H9 (cell line): Measurements from ENCODE around the gene BCL2L1. TPM values are rescaled to one million over a fixed set of nuclear protein-coding genes. Genes with fewer than 3 reads are reported as not detected.

Source experiments
- DNase-seq: peaks from one replicate; pipeline ENCODE4 v3.0.0-alpha.2; 2017
- H2AFZ ChIP-seq: one replicate; pipeline ENCODE4 v1.6.1; 2013; ENCODE audit warnings: mild to moderate bottlenecking, low read length, control low read depth, moderate library complexity
- H2AK5ac ChIP-seq: 2 replicates; pipeline ENCODE4 v1.6.1; 2013; ENCODE audit warnings: low read length, control low read depth, mixed read lengths; ENCODE audit not compliant: insufficient read length
- H2BK120ac ChIP-seq: one replicate; pipeline ENCODE4 v1.6.1; 2013; ENCODE audit warnings: low read depth, mild to moderate bottlenecking, low read length, control low read depth, inconsistent platforms; ENCODE audit not compliant: poor library complexity, severe bottlenecking
- H2BK12ac ChIP-seq: 2 replicates; pipeline ENCODE4 v1.6.1; 2013; ENCODE audit warnings: low read length, control low read depth, mixed read lengths, low read depth; ENCODE audit not compliant: insufficient read length
- H2BK15ac ChIP-seq: 2 replicates; pipeline ENCODE4 v1.6.1; 2013; ENCODE audit warnings: low read depth, low read length, control low read depth
- H2BK20ac ChIP-seq: one replicate; pipeline ENCODE4 v1.6.1; 2013; ENCODE audit warnings: low read depth, mild to moderate bottlenecking, low read length, control low read depth, inconsistent platforms; ENCODE audit not compliant: poor library complexity, severe bottlenecking
- H2BK5ac ChIP-seq: 2 replicates; pipeline ENCODE4 v1.6.1; 2013; ENCODE audit warnings: low read length, control low read depth, mixed read lengths; ENCODE audit not compliant: insufficient read length
- H3K14ac ChIP-seq: 2 replicates; pipeline ENCODE4 v1.6.1; 2013; ENCODE audit warnings: low read length, control low read depth; ENCODE audit not compliant: insufficient read depth
- H3K18ac ChIP-seq: 2 replicates; pipeline ENCODE4 v1.6.1; 2013; ENCODE audit warnings: low read depth, mild to moderate bottlenecking, mixed read lengths, low read length, control low read depth; ENCODE audit not compliant: insufficient read length
- H3K23ac ChIP-seq: 2 replicates; pipeline ENCODE4 v1.6.1; 2013; ENCODE audit warnings: low read length, control low read depth, mixed read lengths, low read depth; ENCODE audit not compliant: insufficient read length
- H3K23me2 ChIP-seq: 2 replicates; pipeline ENCODE4 v1.6.1; 2013; ENCODE audit warnings: low read depth, mild to moderate bottlenecking, mixed read lengths, low read length, control low read depth; ENCODE audit not compliant: insufficient read length, poor library complexity, severe bottlenecking
- H3K27ac ChIP-seq: 2 replicates; pipeline ENCODE4 v1.5.1; 2013; ENCODE audit warnings: low read length, control low read depth, mixed read lengths, low read depth; ENCODE audit not compliant: insufficient read length
- H3K27me3 ChIP-seq: 2 replicates; pipeline ENCODE4 v1.6.1; 2013; ENCODE audit warnings: low read length, control low read depth, inconsistent platforms; ENCODE audit not compliant: insufficient read depth
- H3K4ac ChIP-seq: 2 replicates; pipeline ENCODE4 v1.6.1; 2013; ENCODE audit warnings: low read depth, mild to moderate bottlenecking, control low read depth, inconsistent platforms, low read length, moderate library complexity
- H3K4me1 ChIP-seq: 2 replicates; pipeline ENCODE4 v1.6.1; 2013; ENCODE audit warnings: low read length, control low read depth, inconsistent platforms; ENCODE audit not compliant: insufficient read depth
- H3K4me2 ChIP-seq: 2 replicates; pipeline ENCODE4 v1.6.1; 2013; ENCODE audit warnings: low read length, control low read depth, mixed read lengths; ENCODE audit not compliant: insufficient read length, insufficient read depth
- H3K56ac ChIP-seq: 2 replicates; pipeline ENCODE4 v1.6.1; 2013; ENCODE audit warnings: low read depth, mild to moderate bottlenecking, mixed read lengths, low read length, control low read depth; ENCODE audit not compliant: insufficient read length
- H3K79me1 ChIP-seq: 2 replicates; pipeline ENCODE4 v1.6.1; 2013; ENCODE audit warnings: low read depth, mild to moderate bottlenecking, moderate library complexity, low read length, control low read depth, inconsistent platforms; ENCODE audit not compliant: insufficient read depth, poor library complexity, severe bottlenecking
- H3K79me2 ChIP-seq: 2 replicates; pipeline ENCODE4 v1.6.1; 2013; ENCODE audit warnings: low read length, control low read depth, inconsistent platforms; ENCODE audit not compliant: insufficient read depth
- H3K9ac ChIP-seq: 2 replicates; pipeline ENCODE4 v1.6.1; 2013; ENCODE audit warnings: low read length, control low read depth, mixed read lengths; ENCODE audit not compliant: insufficient read length; ENCODE audit errors: extremely low read depth
- H3K9me3 ChIP-seq: one replicate; pipeline ENCODE4 v1.6.1; 2013; ENCODE audit warnings: low read depth, low read length, inconsistent platforms; ENCODE audit not compliant: control insufficient read depth
- H3T11ph ChIP-seq: one replicate; pipeline ENCODE4 v1.6.1; 2013; ENCODE audit warnings: mild to moderate bottlenecking, low read length, control low read depth, inconsistent platforms
- H4K20me1 ChIP-seq: one replicate; pipeline ENCODE4 v1.6.1; 2013; ENCODE audit not compliant: control insufficient read depth, insufficient read length, insufficient read depth
- H4K5ac ChIP-seq: 2 replicates; pipeline ENCODE4 v1.6.1; 2013; ENCODE audit warnings: low read depth, mild to moderate bottlenecking, mixed read lengths, low read length, control low read depth; ENCODE audit not compliant: insufficient read length
- H4K8ac ChIP-seq: replicated peaks from 2 replicates; pipeline ENCODE4 v1.6.1; 2013; ENCODE audit warnings: low read length, control low read depth, mixed read lengths, low read depth; ENCODE audit not compliant: insufficient read length
- H4K91ac ChIP-seq: 2 replicates; pipeline ENCODE4 v1.6.1; 2013; ENCODE audit warnings: low read depth, mild to moderate bottlenecking, moderate library complexity, mixed read lengths, low read length, control low read depth; ENCODE audit not compliant: insufficient read length
- H3K27ac Mint-ChIP-seq, 3 experiments: 2 replicates in 2 of 3; 3 replicates in 1 of 3; pipeline ENCODE4 v1.8.0; 2020 to 2021; ENCODE audit warnings: mixed read lengths in 3 of 3, mild to moderate bottlenecking in 1 of 3, moderate library complexity in 1 of 3
- H3K27me3 Mint-ChIP-seq: 2 replicates; pipeline ENCODE4 v1.8.0; 2021; ENCODE audit warnings: low read depth, mild to moderate bottlenecking, moderate library complexity, mixed read lengths
- H3K36me3 Mint-ChIP-seq, 3 experiments: 2 replicates in 2 of 3; 3 replicates in 1 of 3; pipeline ENCODE4 v1.8.0; 2020 to 2021; ENCODE audit warnings: low read depth in 3 of 3, mixed read lengths in 3 of 3; ENCODE audit not compliant: insufficient read depth in 1 of 3
- H3K4me1 Mint-ChIP-seq, 2 experiments: 2 replicates each; pipeline ENCODE4 v1.8.0; 2020; ENCODE audit warnings: mixed read lengths in 2 of 2
- H3K4me3 Mint-ChIP-seq, 2 experiments: 2 replicates in 1 of 2; 3 replicates in 1 of 2; pipeline ENCODE4 v1.8.0; 2020 to 2021; ENCODE audit warnings: mild to moderate bottlenecking in 2 of 2, mixed read lengths in 2 of 2, moderate library complexity in 1 of 2
- H3K9me3 Mint-ChIP-seq, 2 experiments: 2 replicates in 1 of 2; 3 replicates in 1 of 2; pipeline ENCODE4 v1.8.0; 2020; ENCODE audit warnings: mild to moderate bottlenecking in 2 of 2, mixed read lengths in 2 of 2, moderate library complexity in 1 of 2
- WGBS: extraction: QIAGEN DNeasy Blood & Tissue Kit; methylation state at CpG from one replicate; pipeline ENCODE4 v1.1.7; 2013; ENCODE audit warnings: missing lambda C conversion rate, low lambda C conversion rate, mixed read lengths; ENCODE audit not compliant: insufficient read length; ENCODE audit errors: extremely low coverage; 5-methylcytosine and 5-hydroxymethylcytosine counted together
- total RNA-seq: library from RNA; stranded (reverse); gene quantifications from 2 replicates; pipeline ENCODE4 v1.2.1, GENCODE V29; 2021
- TF ChIP-seq, protein P1 (sequence below): fragments of 200-600 bp; sonication (generic); conservative IDR thresholded peaks from 3 replicates; pipeline ENCODE4 v1.8.0; 2021; ENCODE audit warnings: antibody characterized with exemption, mild to moderate bottlenecking

BCL2L1 gene
- total RNA-seq, 1 experiment from 2014 or later: 105 TPM

DNA sequence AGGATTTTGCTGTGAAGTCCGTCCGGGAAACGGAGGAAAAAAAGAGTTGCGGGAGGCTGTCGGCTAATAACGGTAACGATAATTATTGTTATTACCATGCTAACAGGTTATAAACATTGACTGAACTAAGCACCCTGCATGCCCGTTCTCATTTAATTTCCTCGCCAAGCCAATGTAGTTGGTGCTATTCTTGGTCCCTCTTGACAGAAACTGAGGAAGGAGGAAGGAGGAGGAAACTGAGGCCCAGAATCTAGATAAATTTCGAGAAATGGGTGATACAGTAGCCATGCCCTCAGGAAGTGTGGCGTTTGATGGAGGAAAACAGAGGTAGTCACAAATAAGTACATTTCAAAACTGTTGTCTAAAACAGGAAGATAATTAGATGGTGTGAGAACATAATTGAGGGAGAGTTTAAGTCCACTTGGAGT is 16.9 kb upstream of the BCL2L1 start:
- Mint-ChIP-seq H3K27me3 (no peaks in the 10 kb centered on the region), H3K9me3 (no peaks in the 10 kb centered on the region; a peak in 1 of 5 replicates), H3K27ac (no peak overlapping the region), H3K4me1 (peaks cover 2 to 3% of the 10 kb centered on the region in 2 experiments; a peak in 2 of 4 replicates), H3K4me3 (no peak overlapping the region), H3K36me3 (peaks cover 5 to 26% (median 14%) of the 10 kb centered on the region in 3 experiments; a peak in 6 of 7 replicates)
- no peak overlapping the region for H3T11ph ChIP-seq
- H4K20me1 ChIP-seq: no peaks in the 10 kb centered on the region
- no peak overlapping the region for H2BK15ac ChIP-seq
- no peak overlapping the region for H2AK5ac ChIP-seq
- H2BK12ac ChIP-seq: no peak overlapping the region
- peaks cover 14% of the 10 kb centered on the region; the same call in 1 of the 2 replicates for H3K79me2 ChIP-seq
- no CpG with 5 or more reads among the region's 11 CpGs for whole genome bisulfite sequencing
- H3K4me1 ChIP-seq: no peaks in the 10 kb centered on the region
- no peak overlapping the region for H3K4ac ChIP-seq
- H2BK20ac ChIP-seq: no peak overlapping the region
- no peak overlapping the region for H2BK5ac ChIP-seq
- H3K18ac ChIP-seq: peak overlapping the region; percentile 58
- H4K91ac ChIP-seq: no peak overlapping the region
- H3K23me2 ChIP-seq: peaks cover 8% of the 10 kb centered on the region
- H4K8ac ChIP-seq: no peak overlapping the region
- no peak overlapping the region for H3K27ac ChIP-seq
- H2BK120ac ChIP-seq: no peak overlapping the region
- peak overlapping the region; percentile 93 for H3K4me2 ChIP-seq
- DNase-seq: no peak
- no peaks in the 10 kb centered on the region for H3K27me3 ChIP-seq
- TF ChIP-seq, protein P1, sequence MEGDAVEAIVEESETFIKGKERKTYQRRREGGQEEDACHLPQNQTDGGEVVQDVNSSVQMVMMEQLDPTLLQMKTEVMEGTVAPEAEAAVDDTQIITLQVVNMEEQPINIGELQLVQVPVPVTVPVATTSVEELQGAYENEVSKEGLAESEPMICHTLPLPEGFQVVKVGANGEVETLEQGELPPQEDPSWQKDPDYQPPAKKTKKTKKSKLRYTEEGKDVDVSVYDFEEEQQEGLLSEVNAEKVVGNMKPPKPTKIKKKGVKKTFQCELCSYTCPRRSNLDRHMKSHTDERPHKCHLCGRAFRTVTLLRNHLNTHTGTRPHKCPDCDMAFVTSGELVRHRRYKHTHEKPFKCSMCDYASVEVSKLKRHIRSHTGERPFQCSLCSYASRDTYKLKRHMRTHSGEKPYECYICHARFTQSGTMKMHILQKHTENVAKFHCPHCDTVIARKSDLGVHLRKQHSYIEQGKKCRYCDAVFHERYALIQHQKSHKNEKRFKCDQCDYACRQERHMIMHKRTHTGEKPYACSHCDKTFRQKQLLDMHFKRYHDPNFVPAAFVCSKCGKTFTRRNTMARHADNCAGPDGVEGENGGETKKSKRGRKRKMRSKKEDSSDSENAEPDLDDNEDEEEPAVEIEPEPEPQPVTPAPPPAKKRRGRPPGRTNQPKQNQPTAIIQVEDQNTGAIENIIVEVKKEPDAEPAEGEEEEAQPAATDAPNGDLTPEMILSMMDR: 0 out of 3 replicates have a peak, but pooled peaks have one; percentile 7
- H3K9ac ChIP-seq: peak overlapping the region; percentile 81
- H3K14ac ChIP-seq: peak overlapping the region; percentile 43; the same call in 1 of the 2 replicates
- no peak overlapping the region for H2AFZ ChIP-seq
- no peak overlapping the region for H4K5ac ChIP-seq
- no peaks in the 10 kb centered on the region for H3K9me3 ChIP-seq
- no peak overlapping the region for H3K56ac ChIP-seq
- H3K23ac ChIP-seq: no peak overlapping the region
- H3K79me1 ChIP-seq: no peaks in the 10 kb centered on the region
